ENCODE results near the gene TXNDC5.

Gene TXNDC5

GRCh38 chr6:7851780-7852179 lies 58.8 kb downstream of the TXNDC5 start:
- no peak for DNase-seq (ENCODE audit: low spot score)

GRCh38 chr6:7848229-7848628 lies 62.4 kb downstream of the TXNDC5 start:
- DNase-seq (ENCODE audit: low spot score), result no peak

GRCh38 chr6:7846966-7847818 lies 63.4 kb downstream of the TXNDC5 start:
- no peak for DNase-seq (ENCODE audit: low spot score)

- no peak for DNase-seq (ENCODE audit: low spot score)
Observed at GRCh38 chr6:7841781-7842468, 68.7 kb downstream of the TXNDC5 start.

GRCh38 chr6:7836371-7837026 lies 74.1 kb downstream of the TXNDC5 start:
- no peak for DNase-seq (ENCODE audit: low spot score)

GRCh38 chr6:7833751-7834070 lies 76.9 kb downstream of the TXNDC5 start:
- DNase-seq (ENCODE audit: low spot score), result no peak

GRCh38 chr6:7832904-7833750 lies 77.5 kb downstream of the TXNDC5 start:
- DNase-seq (ENCODE audit: low spot score), result no peak
